ENCODE data around the gene AASDHPPT. TPM values are rescaled to one million over a fixed set of nuclear protein-coding genes. Genes with fewer than 3 reads are reported as not detected.

AASDHPPT gene
- total RNA-seq, 1 donor from 2014 or later, result 62.1 TPM

DNA sequence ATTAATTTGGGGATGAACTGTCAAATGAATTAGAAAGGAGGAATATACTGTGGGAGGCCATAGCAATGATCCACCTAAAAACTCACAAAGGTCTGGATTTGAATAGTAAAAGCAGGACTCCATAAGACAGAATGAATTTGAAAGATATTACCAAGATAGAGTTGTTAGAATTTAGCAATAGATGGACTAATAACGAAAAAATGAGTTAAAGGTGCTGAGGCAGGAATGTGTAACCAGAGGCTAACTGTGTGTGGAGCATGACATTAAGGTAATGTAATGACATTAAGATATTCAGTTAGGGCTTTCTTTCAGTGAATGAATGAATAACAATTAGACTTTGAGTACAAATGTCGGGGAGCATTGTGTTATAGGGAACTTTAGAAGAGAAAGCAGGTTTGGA, 51.3 kb downstream of the AASDHPPT start:
- Mint-ChIP-seq H3K4me3 (no peak overlapping the region), H3K4me1 (no peaks in the 10 kb centered on the region), H3K27me3 (ENCODE audit: low read depth) (peaks cover 16% of the 10 kb centered on the region), H3K27ac (no peak overlapping the region), H3K36me3 (no peaks in the 10 kb centered on the region), H3K9me3 (no peaks in the 10 kb centered on the region)
- TF ChIP-seq, protein P1, sequence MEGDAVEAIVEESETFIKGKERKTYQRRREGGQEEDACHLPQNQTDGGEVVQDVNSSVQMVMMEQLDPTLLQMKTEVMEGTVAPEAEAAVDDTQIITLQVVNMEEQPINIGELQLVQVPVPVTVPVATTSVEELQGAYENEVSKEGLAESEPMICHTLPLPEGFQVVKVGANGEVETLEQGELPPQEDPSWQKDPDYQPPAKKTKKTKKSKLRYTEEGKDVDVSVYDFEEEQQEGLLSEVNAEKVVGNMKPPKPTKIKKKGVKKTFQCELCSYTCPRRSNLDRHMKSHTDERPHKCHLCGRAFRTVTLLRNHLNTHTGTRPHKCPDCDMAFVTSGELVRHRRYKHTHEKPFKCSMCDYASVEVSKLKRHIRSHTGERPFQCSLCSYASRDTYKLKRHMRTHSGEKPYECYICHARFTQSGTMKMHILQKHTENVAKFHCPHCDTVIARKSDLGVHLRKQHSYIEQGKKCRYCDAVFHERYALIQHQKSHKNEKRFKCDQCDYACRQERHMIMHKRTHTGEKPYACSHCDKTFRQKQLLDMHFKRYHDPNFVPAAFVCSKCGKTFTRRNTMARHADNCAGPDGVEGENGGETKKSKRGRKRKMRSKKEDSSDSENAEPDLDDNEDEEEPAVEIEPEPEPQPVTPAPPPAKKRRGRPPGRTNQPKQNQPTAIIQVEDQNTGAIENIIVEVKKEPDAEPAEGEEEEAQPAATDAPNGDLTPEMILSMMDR (IDR thresholded peaks at IDR 0.05; ENCODE audit: unreplicated experiment), result no peak
- DNase-seq (ENCODE audit: low spot score in 2 of 2, unreplicated experiment in 2 of 2), result no peak

DNA sequence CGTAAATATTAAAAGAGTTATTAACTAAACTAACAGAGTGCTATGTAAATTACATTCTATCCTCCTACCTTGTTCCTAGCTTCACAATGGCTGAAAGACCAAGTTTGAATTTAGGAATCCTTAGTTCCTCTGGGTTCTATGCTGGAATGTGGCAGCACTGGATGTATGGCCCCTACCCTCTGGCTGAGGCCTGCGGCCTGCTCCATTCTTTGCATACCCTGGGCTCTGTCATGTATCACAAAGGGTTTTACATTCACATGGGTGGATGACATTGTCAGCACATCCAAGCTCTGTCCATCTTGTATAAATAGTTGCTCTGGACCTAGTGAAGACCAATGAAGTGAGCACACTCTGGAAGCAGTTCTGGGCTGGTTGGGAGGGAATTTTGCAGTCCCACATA, 54.5 kb downstream of the AASDHPPT start:
- H3K36me3 Mint-ChIP-seq, result no peaks in the 10 kb centered on the region
- H3K9me3 Mint-ChIP-seq, result no peaks in the 10 kb centered on the region
- no peaks in the 10 kb centered on the region for H3K4me1 Mint-ChIP-seq
- no peak overlapping the region for H3K4me3 Mint-ChIP-seq
- no peak overlapping the region for H3K27ac Mint-ChIP-seq
- H3K27me3 Mint-ChIP-seq (ENCODE audit: low read depth), result peaks cover 16% of the 10 kb centered on the region
- no peak for DNase-seq (ENCODE audit: low spot score in 2 of 2, unreplicated experiment in 2 of 2)
- TF ChIP-seq, protein P1 (IDR thresholded peaks at IDR 0.05; ENCODE audit: unreplicated experiment), result no peak

DNA sequence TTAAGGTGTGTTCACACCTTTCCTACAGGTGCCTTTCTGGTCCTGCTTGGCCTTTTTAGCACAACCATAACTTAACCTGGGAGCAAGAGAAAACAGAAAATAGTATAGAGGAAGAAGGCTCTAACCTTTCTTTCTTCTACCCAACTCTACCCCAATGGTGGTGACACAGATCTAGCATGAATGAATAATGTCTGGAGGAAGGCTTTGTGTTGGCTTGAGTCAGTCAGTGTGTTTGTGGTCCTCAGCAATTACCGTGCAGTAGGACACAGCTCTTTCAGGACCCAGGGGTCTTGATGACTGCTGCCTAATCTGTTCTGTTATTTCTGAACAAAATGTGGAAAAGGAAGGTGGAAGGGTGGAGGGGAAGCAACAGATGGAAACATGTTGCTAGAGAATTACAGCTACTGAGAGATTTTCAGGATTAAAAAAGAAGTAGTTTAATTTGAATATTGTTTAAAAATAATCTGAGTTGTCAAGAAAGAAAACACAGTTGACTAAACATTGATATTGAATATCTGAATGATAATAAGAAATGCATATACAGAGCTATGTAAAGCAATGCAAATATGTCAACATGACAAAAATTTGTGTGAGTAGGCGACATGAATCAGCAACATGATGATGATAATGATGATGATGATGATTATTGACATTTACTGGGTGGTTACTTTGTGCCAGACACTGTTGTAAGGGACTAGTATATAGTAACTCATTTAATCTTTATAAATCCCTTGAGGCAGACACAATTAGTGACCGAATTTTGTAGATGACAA, 55.3 kb downstream of the AASDHPPT start:
- no peaks in the 10 kb centered on the region for H3K4me1 Mint-ChIP-seq
- no peak for DNase-seq (ENCODE audit: low spot score in 2 of 2, unreplicated experiment in 2 of 2)
- peaks cover 5% of the 10 kb centered on the region for H3K9me3 Mint-ChIP-seq
- TF ChIP-seq, protein P1 (IDR thresholded peaks at IDR 0.05; ENCODE audit: unreplicated experiment), result no peak
- H3K27me3 Mint-ChIP-seq (ENCODE audit: low read depth), result peaks cover 13% of the 10 kb centered on the region
- no peaks in the 10 kb centered on the region for H3K36me3 Mint-ChIP-seq
- H3K27ac Mint-ChIP-seq, result no peak overlapping the region
- H3K4me3 Mint-ChIP-seq, result no peak overlapping the region

DNA sequence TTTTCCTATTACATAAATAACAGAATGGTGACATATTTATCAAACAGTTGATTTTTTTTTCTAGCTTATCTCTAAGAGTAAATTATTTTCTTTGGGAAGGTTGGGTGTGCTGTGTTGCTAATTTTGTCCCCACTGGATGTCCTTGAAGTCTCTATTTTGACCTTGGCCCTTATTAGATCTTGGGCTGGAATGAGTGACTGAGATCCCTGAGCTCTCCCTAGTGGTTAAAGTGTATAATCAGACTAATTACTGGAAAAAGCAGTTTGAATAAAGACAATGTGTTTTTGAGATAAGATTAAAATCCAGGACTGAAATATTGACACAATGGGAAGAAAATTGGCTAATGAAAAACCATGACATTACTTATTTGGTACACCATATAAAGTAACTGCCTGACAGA, 56.1 kb downstream of the AASDHPPT start:
- Mint-ChIP-seq H3K9me3 (peaks cover 12% of the 10 kb centered on the region), H3K27me3 (ENCODE audit: low read depth) (peaks cover 10% of the 10 kb centered on the region), H3K36me3 (no peaks in the 10 kb centered on the region), H3K4me3 (no peak overlapping the region), H3K4me1 (no peaks in the 10 kb centered on the region), H3K27ac (no peak overlapping the region)
- DNase-seq (ENCODE audit: low spot score in 2 of 2, unreplicated experiment in 2 of 2), result no peak
- TF ChIP-seq, protein P1 (IDR thresholded peaks at IDR 0.05; ENCODE audit: unreplicated experiment), result no peak

DNA sequence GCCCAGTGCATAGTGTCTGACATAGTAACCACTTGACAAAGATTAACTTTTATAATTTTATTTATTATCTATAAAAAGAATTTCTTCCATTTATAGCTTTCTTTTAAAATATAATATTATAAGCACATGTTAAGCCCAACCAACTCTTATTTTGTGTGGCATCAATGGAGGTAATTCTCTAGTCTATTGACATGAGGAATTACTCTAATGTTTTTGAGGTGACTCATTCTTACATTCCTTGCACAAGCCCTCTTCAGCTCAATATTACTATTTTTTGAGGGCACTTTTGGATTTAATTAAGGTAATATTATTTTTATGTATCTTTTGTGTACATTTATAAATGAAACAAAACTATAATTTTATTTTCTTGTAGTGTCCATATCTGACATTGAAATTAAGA, 59.6 kb downstream of the AASDHPPT start:
- peaks cover 24% of the 10 kb centered on the region for H3K9me3 Mint-ChIP-seq
- H3K4me3 Mint-ChIP-seq, result no peak overlapping the region
- no peak for DNase-seq (ENCODE audit: low spot score in 2 of 2, unreplicated experiment in 2 of 2)
- no peaks in the 10 kb centered on the region for H3K36me3 Mint-ChIP-seq
- no peaks in the 10 kb centered on the region for H3K4me1 Mint-ChIP-seq
- TF ChIP-seq, protein P1 (IDR thresholded peaks at IDR 0.05; ENCODE audit: unreplicated experiment), result no peak
- H3K27ac Mint-ChIP-seq, result no peak overlapping the region
- no peaks in the 10 kb centered on the region for H3K27me3 Mint-ChIP-seq (ENCODE audit: low read depth)
